ENCODE results near the gene CUL7. TPM values are rescaled to one million over a fixed set of nuclear protein-coding genes. Genes with fewer than 3 reads are reported as not detected.

Gene CUL7
- total and polyA plus RNA-seq, 12 donors = 4.2 to 11.2 (median 8.5) TPM

- H3K27me3 ChIP-seq = no peaks in the 10 kb centered on the region
- H3K27ac ChIP-seq = no peak overlapping the region
- intact Hi-C loops (cut with DNase I) = loop anchor here in 4 of 10 donors (5.0 kb wide), 4 partner anchors 41 to 161 kb away; partner anchors contain the start of genes CUL7 (in 1 of the 4), KLC4 (in 1 of the 4), MRPL2 (in 1 of the 4) and SRF (in 1 of the 4)
- H3K4me3 ChIP-seq = no peak overlapping the region
- no peak for TF ChIP-seq CTCF (IDR thresholded peaks at IDR 0.05)
- H3K4me1 ChIP-seq = peaks cover 11 to 35% (median 31%) of the 10 kb centered on the region in 9 donors
- H3K9me3 ChIP-seq = no peaks in the 10 kb centered on the region
- DNase-seq (no peak), ATAC-seq (no peak)
- peaks cover 0 to 66% (median 31%) of the 10 kb centered on the region in 9 donors for H3K36me3 ChIP-seq
- WGBS, 2 donors = 74 to 82% methylated on average over 6 of the region's 6 CpGs
Observed at GRCh38 chr6:43011207-43011606, 42.4 kb downstream of the CUL7 start.

- Histone ChIP-seq H3K27ac (no peak overlapping the region), H3K4me1 (peaks cover 2 to 18% (median 13%) of the 10 kb centered on the region in 9 donors), H3K4me3 (no peak overlapping the region), H3K9me3 (no peaks in the 10 kb centered on the region), H3K36me3 (peaks cover 0 to 79% (median 37%) of the 10 kb centered on the region in 9 donors), H3K27me3 (no peaks in the 10 kb centered on the region)
- peak; percentile 22 to 61 (median 54) for TF ChIP-seq CTCF (IDR thresholded peaks at IDR 0.05)
- intact Hi-C loops (cut with DNase I) = loop anchor here in 9 of 10 donors (1.0 to 10.0 kb wide), 4 partner anchors 94 to 134 kb away; partner anchors contain the start of gene PTCRA (in 1 of the 9)
- DNase-seq (peak; percentile 35 to 42), ATAC-seq (peak in 3 of 8 donors; percentile 19 to 31 (median 22))
- 53 to 59% methylated on average over 6 of the region's 6 CpGs for WGBS, 2 donors
Observed at GRCh38 chr6:43009124-43009523, 44.5 kb downstream of the CUL7 start.

GRCh38 chr6:43007126-43007525 lies 46.5 kb downstream of the CUL7 start:
- peaks cover 0 to 4% (median under 1%) of the 10 kb centered on the region in 9 donors for H3K4me1 ChIP-seq
- 92 to 94% methylated on average over 9 of the region's 9 CpGs for WGBS, 2 donors
- H3K36me3 ChIP-seq = peaks cover 0 to 85% (median 37%) of the 10 kb centered on the region in 9 donors
- H3K27ac ChIP-seq = no peak overlapping the region
- intact Hi-C loops (cut with DNase I) = loop anchor here in 5 of 10 donors (5.0 to 10.0 kb wide), 2 partner anchors 92 to 135 kb away; partner anchors contain the start of gene PTCRA (in 1 of the 5)
- ATAC-seq (no peak), DNase-seq (no peak)
- TF ChIP-seq CTCF (IDR thresholded peaks at IDR 0.05) = no peak
- no peaks in the 10 kb centered on the region for H3K9me3 ChIP-seq
- no peak overlapping the region for H3K4me3 ChIP-seq
- no peaks in the 10 kb centered on the region for H3K27me3 ChIP-seq

GRCh38 chr6:43006251-43006650 lies 47.4 kb downstream of the CUL7 start:
- DNase-seq (no peak), ATAC-seq (no peak)
- intact Hi-C loops (cut with DNase I) = loop anchor here in 5 of 10 donors (5.0 to 10.0 kb wide), 2 partner anchors 91 to 136 kb away; partner anchors contain the start of gene PTCRA (in 1 of the 5)
- H3K4me3 ChIP-seq = no peak overlapping the region
- TF ChIP-seq CTCF (IDR thresholded peaks at IDR 0.05) = no peak
- whole genome bisulfite sequencing, 2 donors = 92 to 94% methylated on average over 11 of the region's 11 CpGs
- H3K9me3 ChIP-seq = no peaks in the 10 kb centered on the region
- H3K4me1 ChIP-seq = peaks cover 0 to 4% (median 0%) of the 10 kb centered on the region in 9 donors
- H3K36me3 ChIP-seq = peaks cover 0 to 84% (median 36%) of the 10 kb centered on the region in 9 donors
- H3K27me3 ChIP-seq = no peaks in the 10 kb centered on the region
- no peak overlapping the region for H3K27ac ChIP-seq
